Measurements from ENCODE around the gene LMX1A. TPM values are rescaled to one million over a fixed set of nuclear protein-coding genes. Genes with fewer than 3 reads are reported as not detected.
A peak's percentile ranks its signal among the peaks of the same experiment; 100 is the strongest.

The LMX1A gene
- total RNA-seq, 2 experiments from 2014 or later, result not detected

GRCh38 chr1:165355139-165355976 is 1.2 kb downstream of the LMX1A start:
- H3K4me1 Mint-ChIP-seq, result peaks cover 2% of the 10 kb centered on the region
- no peak for ATAC-seq
- peaks cover 89% of the 10 kb centered on the region for H3K27me3 Mint-ChIP-seq
- H3K9me3 Mint-ChIP-seq (ENCODE audit: low read depth), result no peaks in the 10 kb centered on the region
- no peak overlapping the region for H3K4me3 Mint-ChIP-seq
- H3K36me3 Mint-ChIP-seq, result no peaks in the 10 kb centered on the region
- peak overlapping the region; percentile 19 for H3K27ac Mint-ChIP-seq
- no peak for DNase-seq
- CTCF ChIA-PET, result interaction anchor here (2.0 kb wide), 1 partner anchor 12 kb away, joined by 8 read pairs; no protein-coding TSS in a partner anchor

GRCh38 chr1:165354739-165355138 is 1.8 kb downstream of the LMX1A start:
- Mint-ChIP-seq H3K27me3 (peaks cover 91% of the 10 kb centered on the region), H3K4me3 (no peak overlapping the region), H3K27ac (no peak overlapping the region), H3K9me3 (ENCODE audit: low read depth) (no peaks in the 10 kb centered on the region), H3K4me1 (peaks cover 2% of the 10 kb centered on the region), H3K36me3 (no peaks in the 10 kb centered on the region)
- CTCF ChIA-PET, result interaction anchor here (2.0 kb wide), 1 partner anchor 13 kb away, joined by 8 read pairs; no protein-coding TSS in a partner anchor
- DNase-seq, result no peak
- ATAC-seq, result no peak

- DNase-seq (no peak), ATAC-seq (no peak)
- H3K36me3 Mint-ChIP-seq, result no peaks in the 10 kb centered on the region
- peaks cover 92% of the 10 kb centered on the region for H3K27me3 Mint-ChIP-seq
- H3K4me1 Mint-ChIP-seq, result peaks cover 2% of the 10 kb centered on the region
- no peak overlapping the region for H3K4me3 Mint-ChIP-seq
- H3K9me3 Mint-ChIP-seq (ENCODE audit: low read depth), result no peaks in the 10 kb centered on the region
- H3K27ac Mint-ChIP-seq, result peak overlapping the region; percentile 29
- CTCF ChIA-PET, result interaction anchor here (2.0 kb wide), 1 partner anchor 13 kb away, joined by 8 read pairs; no protein-coding TSS in a partner anchor
Observed at GRCh38 chr1:165353731-165354671, 2.5 kb downstream of the LMX1A start.

GRCh38 chr1:165352442-165353293 is 3.8 kb downstream of the LMX1A start:
- Mint-ChIP-seq H3K4me3 (no peak overlapping the region), H3K4me1 (peaks cover 2% of the 10 kb centered on the region), H3K27ac (peak overlapping the region; percentile 46), H3K36me3 (no peaks in the 10 kb centered on the region), H3K27me3 (peaks cover 91% of the 10 kb centered on the region), H3K9me3 (ENCODE audit: low read depth) (no peaks in the 10 kb centered on the region)
- CTCF ChIA-PET, result interaction anchor here (1.0 to 3.5 kb wide), 2 partner anchors 8 to 16 kb away, joined by 3 to 20 read pairs; no protein-coding TSS in a partner anchor
- ATAC-seq (no peak), DNase-seq (no peak)

GRCh38 chr1:165351863-165352441 is 4.6 kb downstream of the LMX1A start:
- no peaks in the 10 kb centered on the region for H3K9me3 Mint-ChIP-seq (ENCODE audit: low read depth)
- H3K27ac Mint-ChIP-seq, result no peak overlapping the region
- DNase-seq (no peak), ATAC-seq (no peak)
- H3K36me3 Mint-ChIP-seq, result no peaks in the 10 kb centered on the region
- peaks cover 2% of the 10 kb centered on the region for H3K4me1 Mint-ChIP-seq
- peaks cover 91% of the 10 kb centered on the region for H3K27me3 Mint-ChIP-seq
- H3K4me3 Mint-ChIP-seq, result no peak overlapping the region
- CTCF ChIA-PET, result interaction anchor here (1.0 to 3.5 kb wide), 3 partner anchors 9 to 41 kb away, joined by 3 to 20 read pairs (median 3); no protein-coding TSS in a partner anchor

- no peak overlapping the region for H3K4me3 Mint-ChIP-seq
- CTCF ChIA-PET, result interaction anchor here (1.0 to 3.5 kb wide), 3 partner anchors 17 to 94 kb away, joined by 3 to 20 read pairs (median 4); no protein-coding TSS in a partner anchor
- DNase-seq, result no peak
- H3K27me3 Mint-ChIP-seq, result peaks cover 94% of the 10 kb centered on the region
- H3K27ac Mint-ChIP-seq, result no peak overlapping the region
- no peak for ATAC-seq
- H3K4me1 Mint-ChIP-seq, result peaks cover 2% of the 10 kb centered on the region
- no peaks in the 10 kb centered on the region for H3K9me3 Mint-ChIP-seq (ENCODE audit: low read depth)
- no peaks in the 10 kb centered on the region for H3K36me3 Mint-ChIP-seq
Observed at GRCh38 chr1:165350840-165351239, 5.7 kb downstream of the LMX1A start.

- CTCF ChIA-PET, result no interaction called here
- ATAC-seq (no peak), DNase-seq (no peak)
- no peaks in the 10 kb centered on the region for H3K36me3 Mint-ChIP-seq
- no peaks in the 10 kb centered on the region for H3K4me1 Mint-ChIP-seq
- H3K4me3 Mint-ChIP-seq, result no peak overlapping the region
- H3K9me3 Mint-ChIP-seq (ENCODE audit: low read depth), result no peaks in the 10 kb centered on the region
- H3K27me3 Mint-ChIP-seq, result peaks cover 72% of the 10 kb centered on the region
- no peak overlapping the region for H3K27ac Mint-ChIP-seq
Observed at GRCh38 chr1:165345502-165345901, 11.0 kb downstream of the LMX1A start.

GRCh38 chr1:165344736-165345135 is 11.8 kb downstream of the LMX1A start:
- DNase-seq (no peak), ATAC-seq (no peak)
- Mint-ChIP-seq H3K27me3 (peaks cover 65% of the 10 kb centered on the region), H3K36me3 (no peaks in the 10 kb centered on the region), H3K4me3 (no peak overlapping the region), H3K27ac (no peak overlapping the region), H3K9me3 (ENCODE audit: low read depth) (no peaks in the 10 kb centered on the region), H3K4me1 (no peaks in the 10 kb centered on the region)
- CTCF ChIA-PET, result interaction anchor here (1.1 kb wide), 1 partner anchor 23 kb away, joined by 4 read pairs; no protein-coding TSS in a partner anchor

GRCh38 chr1:165344198-165344597 is 12.3 kb downstream of the LMX1A start:
- H3K4me3 Mint-ChIP-seq, result no peak overlapping the region

GRCh38 chr1:165342587-165342986 is 13.9 kb downstream of the LMX1A start:
- no peak overlapping the region for H3K27ac Mint-ChIP-seq
- no peaks in the 10 kb centered on the region for H3K9me3 Mint-ChIP-seq (ENCODE audit: low read depth)
- CTCF ChIA-PET, result interaction anchor here (1.9 kb wide), 1 partner anchor 25 kb away, joined by 5 read pairs; no protein-coding TSS in a partner anchor
- no peak overlapping the region for H3K4me3 Mint-ChIP-seq
- H3K36me3 Mint-ChIP-seq, result no peaks in the 10 kb centered on the region
- no peaks in the 10 kb centered on the region for H3K4me1 Mint-ChIP-seq
- ATAC-seq (no peak), DNase-seq (no peak)
- H3K27me3 Mint-ChIP-seq, result peaks cover 45% of the 10 kb centered on the region

More at GRCh38 chr1:165344198-165344597, 12.3 kb downstream of the LMX1A start:
- Mint-ChIP-seq H3K4me1 (no peaks in the 10 kb centered on the region), H3K36me3 (no peaks in the 10 kb centered on the region), H3K27me3 (peaks cover 59% of the 10 kb centered on the region), H3K9me3 (ENCODE audit: low read depth) (no peaks in the 10 kb centered on the region), H3K27ac (no peak overlapping the region)
- CTCF ChIA-PET, result interaction anchor here (1.1 kb wide), 1 partner anchor 24 kb away, joined by 4 read pairs; no protein-coding TSS in a partner anchor
- ATAC-seq (no peak), DNase-seq (no peak)

GRCh38 chr1:165342168-165342567 is 14.3 kb downstream of the LMX1A start:
- no peak overlapping the region for H3K4me3 Mint-ChIP-seq
- H3K27me3 Mint-ChIP-seq, result peaks cover 41% of the 10 kb centered on the region
- H3K4me1 Mint-ChIP-seq, result no peaks in the 10 kb centered on the region
- no peak for DNase-seq
- CTCF ChIA-PET, result interaction anchor here (1.9 kb wide), 1 partner anchor 25 kb away, joined by 5 read pairs; no protein-coding TSS in a partner anchor
- H3K9me3 Mint-ChIP-seq (ENCODE audit: low read depth), result no peaks in the 10 kb centered on the region
- H3K27ac Mint-ChIP-seq, result no peak overlapping the region
- ATAC-seq, result no peak
- H3K36me3 Mint-ChIP-seq, result no peaks in the 10 kb centered on the region

- ATAC-seq, result no peak
- DNase-seq, result no peak
- Mint-ChIP-seq H3K4me1 (no peaks in the 10 kb centered on the region), H3K27me3 (peaks cover 25% of the 10 kb centered on the region), H3K4me3 (no peak overlapping the region), H3K9me3 (ENCODE audit: low read depth) (no peaks in the 10 kb centered on the region), H3K27ac (no peak overlapping the region), H3K36me3 (no peaks in the 10 kb centered on the region)
- CTCF ChIA-PET, result no interaction called here
Observed at GRCh38 chr1:165339164-165339563, 17.4 kb downstream of the LMX1A start.

Data from activated CD8-positive, alpha-beta memory T cell treated with anti-CD3 and anti-CD28 coated beads, Interleukin-2, amount 10 ng/mL, durations not matched to agents 7 days and 5 days (primary cell).